ENCODE data around the gene CIAO3.

The CIAO3 gene

GRCh38 chr16:720990-721764 is 19.6 kb downstream of the CIAO3 start, which contains the start of gene ANTKMT (continued):
- TF ChIP-seq ZFHX2 (tag by site-specific recombination; conservative IDR thresholded peaks at IDR 0.05) = peak; percentile 64
- no peak for TF ChIP-seq TCF7L2 (IDR thresholded peaks at IDR 0.05; ENCODE audit: borderline replicate concordance, low read depth, low read length)
- no peak for TF ChIP-seq ZNF670 (tag by site-specific recombination; IDR thresholded peaks at IDR 0.05; ENCODE audit: low read depth)
- no peak; the same call in 1 of the 2 replicates for TF ChIP-seq ZBTB8A (tag by site-specific recombination; IDR thresholded peaks at IDR 0.05)
- TF ChIP-seq ZNF112 (tag by site-specific recombination; IDR thresholded peaks at IDR 0.05) = no peak
- TF ChIP-seq ZNF510 (tag by site-specific recombination; IDR thresholded peaks at IDR 0.05; ENCODE audit: insufficient replicate concordance) = no peak
- no peak for TF ChIP-seq ZNF2 (tag by site-specific recombination; IDR thresholded peaks at IDR 0.05)
- no peak for TF ChIP-seq ZNF37A (tag by site-specific recombination; IDR thresholded peaks at IDR 0.05)
- no peak for TF ChIP-seq KLF7 (tag by site-specific recombination; IDR thresholded peaks at IDR 0.05; ENCODE audit: borderline replicate concordance)
- TF ChIP-seq ZNF776 (tag by site-specific recombination; IDR thresholded peaks at IDR 0.05; ENCODE audit: borderline replicate concordance) = no peak
- no peak for TF ChIP-seq ZNF664 (tag by site-specific recombination; IDR thresholded peaks at IDR 0.05)
- TF ChIP-seq ZNF324 (tag by site-specific recombination; IDR thresholded peaks at IDR 0.05) = no peak
- TF ChIP-seq PATZ1 (tag by site-specific recombination; IDR thresholded peaks at IDR 0.05) = no peak
- TF ChIP-seq PRDM10 (tag by site-specific recombination; IDR thresholded peaks at IDR 0.05) = no peak
- peak; percentile 37; the same call in 1 of the 2 replicates for TF ChIP-seq EGR2 (tag by site-specific recombination; IDR thresholded peaks at IDR 0.05; ENCODE audit: low read depth)
- TF ChIP-seq ZNF701 (tag by site-specific recombination; IDR thresholded peaks at IDR 0.05) = no peak
- peak; percentile 47; the same call in 1 of the 2 replicates for TF ChIP-seq KLF8 (tag by site-specific recombination; IDR thresholded peaks at IDR 0.05)
- peak; percentile 35 for TF ChIP-seq SP2 (tag by site-specific recombination; IDR thresholded peaks at IDR 0.05)
- no peak for TF ChIP-seq PRDM4 (tag by site-specific recombination; IDR thresholded peaks at IDR 0.05)
- no peak for TF ChIP-seq GLIS2 (tag by site-specific recombination; IDR thresholded peaks at IDR 0.05)
- TF ChIP-seq SALL2 (tag by site-specific recombination; IDR thresholded peaks at IDR 0.05; ENCODE audit: borderline replicate concordance) = no peak
- no peak for TF ChIP-seq ZNF292 (tag by site-specific recombination; IDR thresholded peaks at IDR 0.05; ENCODE audit: borderline replicate concordance, low read depth)
- TF ChIP-seq ATF2 (tag by site-specific recombination; IDR thresholded peaks at IDR 0.05; ENCODE audit: low read depth) = no peak
- TF ChIP-seq ELK4 (IDR thresholded peaks at IDR 0.05; ENCODE audit: borderline replicate concordance, low read depth, low read length) = peak; percentile 38; the same call in 1 of the 2 replicates
- TF ChIP-seq ZNF280D (tag by site-specific recombination; IDR thresholded peaks at IDR 0.05) = no peak
